Breast epithelium (tissue), 4 donors: ENCODE data around the gene SNX15. TPM values are rescaled to one million over a fixed set of nuclear protein-coding genes. Genes with fewer than 3 reads are reported as not detected.
"Not testable (repeated sequence)": the region's sequence is repeated elsewhere in the genome, so short reads cannot be mapped to it uniquely, and the experiment has no call there.

Experiments
- DNase-seq, 2 donors: peaks; one replicate each; pipeline ENCODE4 v3.0.0-alpha.2; 2019; ENCODE audit warnings: low spot score in 2 of 2
- H3K27ac ChIP-seq, 2 donors: fragments of 200-600 bp; sonication (generic) in 1 of 2; one replicate each; pipeline ENCODE4 v1.5.1; 2016 to 2019; ENCODE audit warnings: mild to moderate bottlenecking in 1 of 2
- H3K27me3 ChIP-seq, 2 donors: fragments of 200-600 bp; sonication (generic) in 1 of 2; one replicate each; pipeline versions ENCODE4 v1.5.1 to v1.6.0; 2017 to 2019; ENCODE audit warnings: control low read depth in 1 of 2, mild to moderate bottlenecking in 1 of 2
- H3K36me3 ChIP-seq: fragments of 200-600 bp; one replicate; pipeline ENCODE4 v1.5.1; 2019
- H3K4me1 ChIP-seq, 2 donors: fragments of 200-600 bp; sonication (generic); one replicate each; pipeline ENCODE4 v1.5.1; 2016 to 2019; ENCODE audit warnings: control low read depth in 1 of 2
- H3K4me3 ChIP-seq, 3 donors: fragments of 200-600 bp; sonication (generic); 1 replicate in 2 of 3; 2 replicates in 1 of 3; pipeline ENCODE4 v1.5.1; 2016 to 2019; ENCODE audit warnings: mild to moderate bottlenecking in 3 of 3, moderate library complexity in 2 of 3
- H3K9me3 ChIP-seq, 2 donors: fragments of 200-600 bp; sonication (generic) in 1 of 2; one replicate each; pipeline ENCODE4 v1.5.1; 2016 to 2019; ENCODE audit warnings: control low read depth in 1 of 2
- POLR2A ChIP-seq: fragments of 450-650 bp; IDR thresholded peaks from one replicate; pipeline ENCODE4 v1.6.1; 2016; ENCODE audit warnings: antibody characterized with exemption, mild to moderate bottlenecking, moderate library complexity
- POLR2AphosphoS5 ChIP-seq, 3 donors: sonication (generic); formaldehyde crosslinking; IDR thresholded peaks; one replicate each; pipeline ENCODE4 v1.6.1; 2017; ENCODE audit warnings: antibody characterized with exemption in 3 of 3
- intact Hi-C: fragments of 100-400 bp; cut with DNase I; formaldehyde crosslinking; loops from one replicate; pipeline ENCODE4 v1.15.1; 2023; ENCODE audit warnings: low total_unique reads
- total RNA-seq, 3 donors: library from RNA; depleted of rRNA; stranded (reverse); fragments of >200 nt; gene quantifications; one replicate each; pipeline ENCODE4 v1.1.0, GENCODE V29; 2016
- TF ChIP-seq, protein P1 (sequence below), 3 donors: fragments of 450-650 bp; IDR thresholded peaks; one replicate each; pipeline ENCODE4 v1.5.1; 2016 to 2017; ENCODE audit warnings: antibody characterized with exemption in 3 of 3, mild to moderate bottlenecking in 3 of 3, moderate library complexity in 3 of 3

The SNX15 gene
- total RNA-seq, 3 donors from 2014 or later = 17.0 to 22.7 (median 17.1) TPM

DNA sequence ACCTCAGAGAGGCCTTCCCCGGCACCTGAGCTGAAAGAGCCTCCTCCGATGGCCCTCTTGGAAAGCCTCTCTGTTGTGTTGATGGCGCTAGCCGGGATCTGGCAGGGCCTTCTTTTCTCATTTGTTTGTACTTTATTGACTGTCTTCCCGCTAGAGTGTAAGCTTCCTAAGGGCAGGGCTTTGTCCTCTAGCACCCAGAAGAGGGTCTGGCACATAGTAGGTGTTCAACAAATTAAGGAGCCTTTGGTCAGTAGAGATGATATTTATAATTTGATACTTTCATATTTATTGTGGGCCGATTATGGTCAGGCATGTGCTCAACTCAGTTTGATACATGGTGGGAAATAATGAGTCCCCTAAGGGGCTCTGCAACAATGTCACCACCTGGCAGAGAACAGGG, 9.3 kb upstream of the SNX15 start:
- H3K27me3 ChIP-seq = no peaks in the 10 kb centered on the region
- no peak overlapping the region for H3K27ac ChIP-seq
- DNase-seq = no peak
- TF ChIP-seq, protein P1, sequence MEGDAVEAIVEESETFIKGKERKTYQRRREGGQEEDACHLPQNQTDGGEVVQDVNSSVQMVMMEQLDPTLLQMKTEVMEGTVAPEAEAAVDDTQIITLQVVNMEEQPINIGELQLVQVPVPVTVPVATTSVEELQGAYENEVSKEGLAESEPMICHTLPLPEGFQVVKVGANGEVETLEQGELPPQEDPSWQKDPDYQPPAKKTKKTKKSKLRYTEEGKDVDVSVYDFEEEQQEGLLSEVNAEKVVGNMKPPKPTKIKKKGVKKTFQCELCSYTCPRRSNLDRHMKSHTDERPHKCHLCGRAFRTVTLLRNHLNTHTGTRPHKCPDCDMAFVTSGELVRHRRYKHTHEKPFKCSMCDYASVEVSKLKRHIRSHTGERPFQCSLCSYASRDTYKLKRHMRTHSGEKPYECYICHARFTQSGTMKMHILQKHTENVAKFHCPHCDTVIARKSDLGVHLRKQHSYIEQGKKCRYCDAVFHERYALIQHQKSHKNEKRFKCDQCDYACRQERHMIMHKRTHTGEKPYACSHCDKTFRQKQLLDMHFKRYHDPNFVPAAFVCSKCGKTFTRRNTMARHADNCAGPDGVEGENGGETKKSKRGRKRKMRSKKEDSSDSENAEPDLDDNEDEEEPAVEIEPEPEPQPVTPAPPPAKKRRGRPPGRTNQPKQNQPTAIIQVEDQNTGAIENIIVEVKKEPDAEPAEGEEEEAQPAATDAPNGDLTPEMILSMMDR (IDR thresholded peaks at IDR 0.05) = no peak
- TF ChIP-seq POLR2AphosphoS5 (IDR thresholded peaks at IDR 0.05) (no peak), POLR2A (no peak)
- no peaks in the 10 kb centered on the region for H3K36me3 ChIP-seq
- no peak overlapping the region for H3K4me3 ChIP-seq
- no peaks in the 10 kb centered on the region for H3K4me1 ChIP-seq
- H3K9me3 ChIP-seq = no peaks in the 10 kb centered on the region
- intact Hi-C loops = loop anchor here (10.0 kb wide), 1 partner anchor 163 kb away; no protein-coding TSS in a partner anchor

GRCh38 chr11:65019824-65020223, 7.4 kb upstream of the SNX15 start:
- Histone ChIP-seq H3K4me1 (no peaks in the 10 kb centered on the region), H3K27ac (no peak overlapping the region), H3K36me3 (no peaks in the 10 kb centered on the region), H3K27me3 (no peaks in the 10 kb centered on the region), H3K9me3 (no peaks in the 10 kb centered on the region), H3K4me3 (no peak overlapping the region)
- intact Hi-C loops = loop anchor here (10.0 kb wide), 1 partner anchor 165 kb away; no protein-coding TSS in a partner anchor
- TF ChIP-seq POLR2AphosphoS5 (IDR thresholded peaks at IDR 0.05) (no peak), POLR2A (no peak)
- TF ChIP-seq, protein P1 (IDR thresholded peaks at IDR 0.05) = no peak
- DNase-seq = no peak

DNA sequence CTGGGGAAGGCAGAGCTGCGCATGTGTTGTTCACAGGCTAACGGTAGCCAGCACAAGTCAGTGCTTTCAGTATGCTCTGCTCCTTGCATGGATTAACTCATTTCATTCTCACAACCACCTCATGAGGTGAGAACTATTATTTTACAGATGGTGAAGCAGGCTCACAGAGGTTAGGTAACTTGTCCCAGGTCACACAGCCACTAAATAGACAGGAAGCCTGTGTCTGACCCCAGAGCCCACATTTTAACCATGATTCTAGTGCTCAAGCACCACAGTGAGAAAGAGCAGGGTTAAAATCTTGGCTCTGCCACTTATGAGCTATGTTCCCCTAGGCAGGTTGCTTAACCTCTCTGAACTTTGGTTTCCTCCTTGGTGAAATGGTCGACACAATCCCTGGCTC, 6.2 kb upstream of the SNX15 start:
- H3K9me3 ChIP-seq = no peaks in the 10 kb centered on the region
- TF ChIP-seq, protein P1 (IDR thresholded peaks at IDR 0.05) = no peak
- no peak for TF ChIP-seq POLR2AphosphoS5 (IDR thresholded peaks at IDR 0.05)
- TF ChIP-seq POLR2A = no peak
- no peaks in the 10 kb centered on the region for H3K4me1 ChIP-seq
- intact Hi-C loops = no loop called here
- no peak overlapping the region for H3K4me3 ChIP-seq
- no peaks in the 10 kb centered on the region for H3K36me3 ChIP-seq
- no peak overlapping the region for H3K27ac ChIP-seq
- no peak for DNase-seq
- H3K27me3 ChIP-seq = no peaks in the 10 kb centered on the region

DNA sequence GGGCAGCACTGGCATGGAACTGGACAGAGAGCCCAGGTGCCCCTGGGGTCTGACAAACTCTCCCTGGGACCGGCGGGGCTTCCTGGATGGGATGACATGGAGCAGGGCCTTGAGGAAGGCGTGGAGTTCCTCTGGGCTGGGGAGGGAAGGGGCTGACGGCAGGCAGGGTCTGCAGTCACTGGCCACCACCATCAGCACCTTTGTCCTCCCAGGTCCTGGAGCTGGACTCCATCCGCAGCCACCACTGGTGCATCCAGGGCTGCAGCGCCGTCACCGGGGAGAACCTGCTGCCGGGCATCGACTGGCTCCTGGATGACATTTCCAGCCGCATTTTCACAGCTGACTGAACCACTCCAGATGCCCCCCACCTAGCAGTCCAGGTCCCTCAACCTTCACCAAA, 5.7 kb upstream of the SNX15 start:
- no peak for DNase-seq
- no peak overlapping the region for H3K27ac ChIP-seq
- H3K36me3 ChIP-seq = no peaks in the 10 kb centered on the region

DNA sequence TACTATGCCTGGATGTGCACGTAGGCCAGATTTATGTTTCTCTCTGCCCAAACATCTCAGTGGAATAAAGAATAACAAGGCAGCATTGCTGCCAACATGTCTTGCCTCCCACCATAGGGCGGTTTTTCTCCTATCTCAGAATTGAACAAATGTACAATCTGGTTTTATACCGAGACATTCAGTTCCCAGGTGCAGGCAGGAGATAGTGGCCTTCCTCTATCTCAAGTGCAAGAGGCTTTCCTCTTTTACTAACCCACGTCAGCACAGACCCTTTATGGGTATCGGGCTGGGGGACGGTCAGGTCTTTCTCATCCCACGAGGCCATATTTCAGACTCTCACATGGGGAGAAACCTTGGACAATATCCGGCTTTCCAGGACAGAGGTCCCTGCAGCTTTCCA, 3.7 kb upstream of the SNX15 start:
- DNase-seq, intact Hi-C loops, H3K27me3 ChIP-seq, H3K36me3 ChIP-seq, H3K4me3 ChIP-seq, H3K4me1 ChIP-seq, H3K27ac ChIP-seq, H3K9me3 ChIP-seq: not testable (repeated sequence)

More for the DNA sequence above, 5.7 kb upstream of the SNX15 start:
- intact Hi-C loops = no loop called here
- no peaks in the 10 kb centered on the region for H3K9me3 ChIP-seq
- TF ChIP-seq POLR2A (no peak), POLR2AphosphoS5 (IDR thresholded peaks at IDR 0.05) (no peak)
- TF ChIP-seq, protein P1 (IDR thresholded peaks at IDR 0.05) = no peak
- H3K4me1 ChIP-seq = no peaks in the 10 kb centered on the region
- no peaks in the 10 kb centered on the region for H3K27me3 ChIP-seq
- H3K4me3 ChIP-seq = no peak overlapping the region

DNA sequence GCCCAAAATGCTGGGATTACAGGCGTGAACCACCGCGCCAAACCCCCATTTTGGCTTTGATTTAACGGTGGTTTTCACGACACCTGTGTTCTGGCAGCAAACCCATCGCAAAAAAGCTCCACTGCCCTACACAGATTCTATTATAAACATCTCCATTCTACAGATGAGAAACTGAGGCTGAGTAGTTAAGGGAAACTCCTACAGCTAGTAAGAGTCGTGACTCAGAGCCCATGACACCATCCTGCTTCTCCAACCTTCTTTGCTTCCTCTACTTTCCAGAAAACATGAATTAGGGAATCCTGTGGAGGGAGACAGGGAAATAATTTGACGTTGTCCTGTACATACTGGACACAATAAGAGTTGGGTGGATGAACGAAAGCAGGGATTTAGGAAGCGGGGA, 429 bp upstream of the SNX15 start:
- no peaks in the 10 kb centered on the region for H3K4me1 ChIP-seq
- TF ChIP-seq POLR2A = no peak
- no peak for TF ChIP-seq POLR2AphosphoS5 (IDR thresholded peaks at IDR 0.05)
- TF ChIP-seq, protein P1 (IDR thresholded peaks at IDR 0.05) = no peak
- peak overlapping the region; percentile 87 to 91 for H3K27ac ChIP-seq
- intact Hi-C loops = no loop called here
- peak overlapping the region in 2 of 3 donors; percentile 61 to 76 for H3K4me3 ChIP-seq
- no peaks in the 10 kb centered on the region for H3K27me3 ChIP-seq
- H3K36me3 ChIP-seq = no peaks in the 10 kb centered on the region
- no peaks in the 10 kb centered on the region for H3K9me3 ChIP-seq
- no peak for DNase-seq
